Peyer's patch (tissue), 4 donors: ENCODE data around the gene FAS.

Experiments used
- CTCF ChIP-seq, 6 experiments: fragments of 450-650 bp in 4 of 6; fragments of 200-600 bp in 2 of 6; sonication (generic) in 1 of 6; IDR thresholded peaks; one replicate each; pipeline ENCODE4 v1.5.1; 2017 to 2019; ENCODE audit warnings: antibody characterized with exemption in 6 of 6, mild to moderate bottlenecking in 3 of 6, moderate library complexity in 1 of 6
- POLR2A ChIP-seq, 2 donors: fragments of 450-650 bp; IDR thresholded peaks; one replicate each; pipeline ENCODE4 v1.5.1; 2017; ENCODE audit warnings: antibody characterized with exemption in 2 of 2, mild to moderate bottlenecking in 2 of 2, moderate library complexity in 2 of 2

GRCh38 chr10:88964869-88965415 lies 25.7 kb upstream of the FAS start:
- no peak for TF ChIP-seq CTCF (IDR thresholded peaks at IDR 0.05)
- no peak for TF ChIP-seq POLR2A (IDR thresholded peaks at IDR 0.05)
